ENCODE data around the gene NTF3. TPM values are rescaled to one million over a fixed set of nuclear protein-coding genes. Genes with fewer than 3 reads are reported as not detected.

NTF3 gene
- total and polyA plus RNA-seq, 2 of the 8 experiments (the other 6 are each of a cell fraction or from before 2014, with no cell fraction given): 1.4 to 2.3 TPM

- Histone ChIP-seq H2BK5ac (ENCODE audit: low read depth, low read length) (no peak overlapping the region), H4K20me1 (replicated peaks in 1 of 2; ENCODE audit: control insufficient read depth in 1 of 2, insufficient read depth in 2 of 2, low read length in 2 of 2) (no peaks in the 10 kb centered on the region), H3K14ac (ENCODE audit: insufficient read length) (no peak overlapping the region), H3K23ac (ENCODE audit: insufficient read length) (no peak overlapping the region), H3K4ac (replicated peaks; ENCODE audit: insufficient read length, low read depth, low read length) (no peak overlapping the region), H4K8ac (ENCODE audit: extremely low read depth, insufficient read depth, low read length) (no peak overlapping the region; the same call in 1 of the 2 replicates), H3K18ac (ENCODE audit: extremely low read depth, low read length) (no peak overlapping the region; the same call in 1 of the 2 replicates), H4K5ac (ENCODE audit: insufficient read length, low read depth, low read length) (no peak overlapping the region), H4K91ac (replicated peaks; ENCODE audit: insufficient read length, low read length) (no peak overlapping the region), H3K4me3 (ENCODE audit: extremely low read depth in 1 of 4, insufficient read depth in 2 of 4, low read depth in 3 of 4, low read length in 4 of 4) (no peak overlapping the region), H3K9me3 (ENCODE audit: insufficient read depth in 2 of 2, low read depth in 1 of 2, low read length in 1 of 2) (no peaks in the 10 kb centered on the region), H3K27me3 (replicated peaks in 1 of 4; ENCODE audit: control insufficient read depth in 3 of 4, extremely low read depth in 1 of 4, insufficient read depth in 3 of 4, low read length in 3 of 4) (no peaks in the 10 kb centered on the region; a peak in 1 of 7 replicates), H2AK5ac (ENCODE audit: low read depth, low read length) (no peak overlapping the region), H2AFZ (ENCODE audit: low read length) (0 out of 2 replicates have a peak overlapping the region, but pooled peaks have one; percentile 42), H2BK20ac (ENCODE audit: low read length) (no peak overlapping the region), H3K36me3 (ENCODE audit: control insufficient read depth in 2 of 4, insufficient read depth in 4 of 4, low read length in 3 of 4) (no peaks in the 10 kb centered on the region), H2BK120ac (replicated peaks; ENCODE audit: low read depth, low read length) (no peak overlapping the region), H3K56ac (replicated peaks; ENCODE audit: insufficient read length, low read depth, low read length) (no peak overlapping the region), H3K4me2 (ENCODE audit: insufficient read depth in 1 of 2, low read depth in 2 of 2, low read length in 2 of 2) (no peak overlapping the region; a peak in 1 of 4 replicates), H3K27ac (ENCODE audit: low read depth, low read length) (no peak overlapping the region), H3K79me1 (ENCODE audit: low read depth, low read length) (no peaks in the 10 kb centered on the region), H2BK12ac (ENCODE audit: low read depth, low read length) (no peak overlapping the region), H3K23me2 (ENCODE audit: low read depth, low read length) (no peaks in the 10 kb centered on the region), H2BK15ac (ENCODE audit: low read length) (no peak overlapping the region), H3K9ac (replicated peaks in 1 of 4; ENCODE audit: extremely low read depth in 1 of 4, low read depth in 3 of 4, low read length in 3 of 4) (no peak overlapping the region), H3K4me1 (replicated peaks in 1 of 4; ENCODE audit: control insufficient read depth in 3 of 4, insufficient read depth in 4 of 4, low read length in 3 of 4) (peaks cover 0 to 4% (median 2%) of the 10 kb centered on the region in 4 experiments; a peak in 3 of 7 replicates), H3K79me2 (ENCODE audit: control insufficient read depth in 1 of 2, insufficient read depth in 2 of 2, low read length in 2 of 2) (no peaks in the 10 kb centered on the region)
- ChIA-PET CTCF (ENCODE audit: partially characterized antibody) (interaction anchor here (1.1 kb wide), 1 partner anchor 195 kb away, joined by 3 read pairs; no protein-coding TSS in a partner anchor), POLR2A (ENCODE audit: partially characterized antibody) (no interaction called here)
- whole genome bisulfite sequencing, 2 experiments (ENCODE audit: extremely low coverage in 1 of 2, insufficient coverage in 1 of 2, insufficient read length in 1 of 2, insufficient replicate concordance in 2 of 2, low coverage in 1 of 2, low lambda C conversion rate in 2 of 2, missing lambda C conversion rate in 1 of 2): 89% methylated on average over 7 of the region's 13 CpGs; no CpG with 5 or more reads in 1 of the 2 experiments
- no peak for DNase-seq (ENCODE audit: low read depth in 1 of 2, low spot score in 2 of 2)
- no peak for FAIRE-seq
- TF ChIP-seq SP4 (IDR thresholded peaks at IDR 0.05; ENCODE audit: low read length): no peak
- TF ChIP-seq SUZ12 (IDR thresholded peaks at IDR 0.05; ENCODE audit: low read length): no peak
- no peak for TF ChIP-seq BRCA1 (IDR thresholded peaks at IDR 0.05; ENCODE audit: low read depth, low read length)
- TF ChIP-seq KDM1A (IDR thresholded peaks at IDR 0.05; ENCODE audit: borderline replicate concordance, low read length): no peak
- no peak for TF ChIP-seq BCL11A (IDR thresholded peaks at IDR 0.05; ENCODE audit: low read depth in 2 of 2, low read length in 2 of 2)
- no peak for TF ChIP-seq RNF2 (IDR thresholded peaks at IDR 0.05; ENCODE audit: borderline replicate concordance, low read depth, low read length, missing control alignments, poor library complexity, severe bottlenecking)
- no peak for TF ChIP-seq TAF1 (IDR thresholded peaks at IDR 0.05; ENCODE audit: low read depth, low read length)
- no peak for TF ChIP-seq POLR2A (IDR thresholded peaks at IDR 0.05; ENCODE audit: control extremely low read depth in 1 of 2, low read depth in 2 of 2, low read length in 2 of 2)
- TF ChIP-seq BACH1 (IDR thresholded peaks at IDR 0.05; ENCODE audit: low read length): no peak
- no peak for TF ChIP-seq GABPA (IDR thresholded peaks at IDR 0.05; ENCODE audit: borderline replicate concordance, insufficient read depth, low read length)
Observed at GRCh38 chr12:5395443-5396271, 36.3 kb upstream of the NTF3 start.
